HG03039 (cell line): ENCODE data around the gene HBP1.

Experiments used
- ATAC-seq: cut with Tn5 transposase; IDR thresholded peaks from one replicate; pipeline ENCODE4 v1.9.1; 2021; ENCODE audit warnings: mild to moderate bottlenecking, moderate library complexity; ENCODE audit not compliant: unreplicated experiment

Gene HBP1

GRCh38 chr7:107181172-107181571 is 12.4 kb downstream of the HBP1 start:
- ATAC-seq: no peak

DNA sequence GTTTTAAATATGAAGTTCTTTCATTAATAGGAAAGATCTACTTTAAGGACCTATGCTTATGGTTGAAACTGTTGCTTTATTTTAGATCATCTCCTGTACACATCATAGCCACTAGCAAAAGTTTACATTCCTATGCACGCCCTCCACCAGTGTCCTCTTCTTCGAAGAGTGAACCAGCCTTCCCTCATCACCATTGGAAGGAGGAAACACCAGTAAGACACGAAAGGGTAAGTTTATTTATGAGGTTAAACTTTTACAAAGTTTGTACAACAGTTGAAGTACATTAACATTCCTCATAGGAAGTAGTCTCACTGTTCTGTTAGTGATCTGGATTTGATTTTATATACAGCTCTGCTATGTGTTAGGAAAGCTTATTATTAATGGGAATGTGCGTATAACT is 16.9 kb downstream of the HBP1 start:
- ATAC-seq: no peak

DNA sequence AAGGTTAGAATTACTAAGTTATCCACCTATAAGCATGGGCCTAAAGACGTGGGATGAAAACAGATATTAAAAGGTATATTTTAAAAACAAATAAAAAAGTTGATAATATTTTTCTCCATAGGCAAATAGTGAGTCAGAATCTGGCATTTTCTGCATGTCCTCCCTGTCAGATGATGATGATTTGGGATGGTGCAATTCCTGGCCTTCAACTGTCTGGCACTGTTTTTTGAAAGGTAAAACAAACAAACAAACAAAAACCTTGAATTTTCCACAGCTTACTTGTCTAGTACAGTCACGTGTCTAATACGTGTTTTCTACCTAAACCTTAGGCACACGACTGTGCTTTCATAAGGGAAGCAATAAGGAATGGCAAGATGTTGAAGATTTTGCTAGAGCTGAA is 17.4 kb downstream of the HBP1 start:
- ATAC-seq: no peak

- no peak for ATAC-seq
These were observed 19.0 kb downstream of the HBP1 start for GRCh38 chr7:107187774-107188173.

DNA sequence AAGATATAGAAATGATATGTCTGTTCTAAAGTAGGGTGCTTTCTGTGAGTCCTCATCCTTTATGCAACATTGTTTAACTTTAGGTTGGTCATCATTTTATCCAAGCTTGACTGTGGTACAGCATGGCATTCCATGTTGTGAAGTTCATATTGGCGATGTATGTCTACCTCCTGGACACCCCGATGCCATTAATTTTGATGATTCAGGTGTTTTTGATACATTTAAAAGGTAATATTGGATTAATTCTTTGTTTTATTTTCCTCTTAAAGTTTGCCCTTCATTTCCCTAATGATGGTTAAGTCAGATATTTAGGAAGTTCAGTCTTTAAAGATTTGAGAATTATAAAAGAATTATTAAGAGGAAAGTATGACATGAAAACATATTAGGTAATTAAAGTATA is 21.3 kb downstream of the HBP1 start:
- ATAC-seq: no peak

GRCh38 chr7:107194052-107194451 is 25.2 kb downstream of the HBP1 start:
- no peak for ATAC-seq

- ATAC-seq: no peak
These were observed 28.2 kb downstream of the HBP1 start for GRCh38 chr7:107196834-107197610.

DNA sequence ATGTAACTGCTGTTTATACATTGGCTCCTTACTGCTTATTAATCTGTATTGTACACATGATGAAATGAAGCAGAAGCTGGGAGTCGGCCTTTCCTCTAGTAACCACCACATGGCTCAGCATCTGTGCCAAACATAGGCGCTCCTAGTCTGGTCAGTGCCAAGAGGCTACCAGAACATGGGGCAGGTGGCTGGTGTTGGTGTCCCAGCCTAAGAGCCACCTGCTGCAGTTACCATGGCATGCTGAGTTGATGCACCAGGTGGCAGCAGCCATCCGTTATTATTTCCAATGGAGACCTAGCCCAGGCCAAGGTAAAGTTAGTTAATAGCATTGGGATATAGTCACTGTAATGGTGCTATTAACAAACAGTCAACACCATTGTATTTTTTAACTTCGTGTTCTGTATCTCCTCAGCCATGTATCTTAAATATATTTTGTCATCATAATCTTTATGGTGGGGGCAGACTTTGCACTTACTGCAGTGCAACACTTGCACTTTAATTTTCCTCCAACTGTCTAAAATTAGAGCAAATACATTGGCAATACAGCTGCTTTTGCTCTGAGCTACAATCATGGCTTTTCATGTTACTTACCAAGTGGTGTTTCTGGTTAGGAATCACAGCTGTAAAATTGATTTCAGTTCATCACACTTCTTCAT is 33.1 kb downstream of the HBP1 start:
- no peak for ATAC-seq

GRCh38 chr7:107203607-107204006 is 34.8 kb downstream of the HBP1 start:
- no peak for ATAC-seq

DNA sequence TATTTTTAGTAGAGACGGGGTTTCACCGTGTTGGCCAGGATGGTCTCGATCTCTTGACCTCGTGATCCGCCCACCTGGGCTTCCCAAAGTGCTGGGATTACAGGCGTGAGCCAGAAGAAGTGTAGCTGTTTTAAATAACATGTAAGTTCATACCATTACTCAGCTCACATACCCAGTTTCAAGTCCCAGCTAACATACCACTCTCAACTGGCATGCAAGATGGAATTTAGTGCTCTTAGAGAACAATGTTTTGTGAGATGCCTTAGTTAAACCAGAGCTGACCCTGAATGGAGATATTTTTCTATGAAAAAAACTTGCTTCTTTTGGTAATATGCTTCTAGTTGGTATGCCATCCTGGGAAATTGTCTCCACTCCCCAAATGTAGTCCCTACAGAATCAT is 37.3 kb downstream of the HBP1 start:
- ATAC-seq: no peak

DNA sequence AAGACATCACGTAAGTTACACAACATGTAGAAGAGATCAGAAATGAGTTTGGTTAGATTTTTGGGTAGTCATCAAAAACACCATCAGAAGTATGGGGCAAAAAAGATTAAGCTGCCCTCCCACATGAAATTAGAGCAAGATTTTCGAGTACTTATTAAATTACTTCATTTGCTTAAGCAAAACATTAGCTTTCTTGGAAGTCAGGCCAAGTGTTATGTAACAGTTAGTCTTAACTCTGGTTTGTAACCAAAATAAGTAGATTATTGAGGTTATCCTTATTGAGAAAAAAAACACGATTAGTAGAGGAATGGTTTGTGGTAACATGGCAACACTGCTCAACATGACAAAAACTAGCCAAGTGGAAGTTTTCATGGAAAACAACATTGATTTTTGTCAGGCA is 37.9 kb downstream of the HBP1 start:
- no peak for ATAC-seq

- no peak for ATAC-seq
These were observed 38.7 kb downstream of the HBP1 start for GRCh38 chr7:107207459-107207858.

GRCh38 chr7:107208024-107208521 is 39.3 kb downstream of the HBP1 start:
- ATAC-seq: no peak

DNA sequence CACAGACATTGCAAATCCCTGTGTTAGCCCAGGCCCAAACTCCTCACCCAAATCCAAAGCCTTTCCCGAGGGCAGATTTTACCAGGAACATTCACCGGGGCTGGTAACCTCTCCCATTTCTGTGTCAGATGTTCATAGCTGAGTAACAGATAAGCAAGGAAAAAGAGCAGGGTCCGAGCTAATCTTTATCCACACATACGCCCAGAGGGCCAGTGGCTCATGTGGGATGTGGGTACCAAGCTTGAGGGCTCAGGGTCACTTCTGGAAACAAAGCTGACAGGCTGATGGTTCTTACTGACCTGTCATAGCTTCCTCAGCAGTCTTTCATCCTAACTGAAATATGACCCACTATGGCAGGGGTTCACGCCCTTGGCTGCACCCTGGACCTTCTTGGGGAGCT is 39.8 kb downstream of the HBP1 start:
- ATAC-seq: no peak

DNA sequence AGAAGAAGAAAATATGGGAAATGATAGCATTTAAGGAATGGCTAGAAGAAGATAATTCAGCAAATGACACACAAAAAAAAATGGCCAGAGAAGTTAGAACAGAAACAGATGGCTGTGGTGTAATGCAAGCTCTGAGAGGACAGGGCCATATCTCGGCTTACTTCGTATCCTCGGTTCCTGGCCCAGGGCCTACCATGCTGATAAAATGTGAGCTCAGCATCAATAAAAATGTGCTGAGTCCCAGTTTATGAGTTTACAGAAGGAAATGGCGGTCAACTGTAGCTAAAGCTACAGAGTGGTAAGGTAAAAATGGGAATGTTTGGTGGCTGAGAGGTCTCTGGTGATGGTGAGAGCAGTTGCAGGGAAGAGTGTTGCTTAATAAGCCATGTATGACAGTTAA is 40.8 kb downstream of the HBP1 start:
- ATAC-seq: no peak

GRCh38 chr7:107210400-107210799 is 41.6 kb downstream of the HBP1 start:
- ATAC-seq: no peak

DNA sequence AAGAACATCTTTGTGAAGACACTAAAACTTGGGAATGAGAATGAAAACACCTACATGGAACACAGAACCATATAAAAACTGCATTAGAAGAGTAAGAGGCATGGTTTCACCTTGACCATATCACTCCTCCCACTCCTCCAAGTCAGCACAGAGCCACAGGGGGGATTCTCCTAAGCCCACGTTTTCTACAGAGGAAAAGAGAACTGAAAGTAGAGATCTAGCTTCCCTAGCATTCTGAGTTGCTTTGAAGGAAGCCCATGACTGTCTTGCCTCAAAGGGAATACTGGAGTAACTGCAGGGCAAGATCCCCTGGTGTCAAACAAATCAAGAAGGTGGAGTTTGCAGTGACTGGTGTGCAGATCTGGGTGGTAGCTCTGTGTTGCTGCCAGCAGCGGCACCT is 43.9 kb downstream of the HBP1 start:
- ATAC-seq: no peak

GRCh38 chr7:107213193-107213788 is 44.5 kb downstream of the HBP1 start:
- no peak for ATAC-seq

GRCh38 chr7:107213945-107214344 is 45.1 kb downstream of the HBP1 start:
- no peak for ATAC-seq

GRCh38 chr7:107219563-107220244 is 50.9 kb downstream of the HBP1 start:
- ATAC-seq: no peak

DNA sequence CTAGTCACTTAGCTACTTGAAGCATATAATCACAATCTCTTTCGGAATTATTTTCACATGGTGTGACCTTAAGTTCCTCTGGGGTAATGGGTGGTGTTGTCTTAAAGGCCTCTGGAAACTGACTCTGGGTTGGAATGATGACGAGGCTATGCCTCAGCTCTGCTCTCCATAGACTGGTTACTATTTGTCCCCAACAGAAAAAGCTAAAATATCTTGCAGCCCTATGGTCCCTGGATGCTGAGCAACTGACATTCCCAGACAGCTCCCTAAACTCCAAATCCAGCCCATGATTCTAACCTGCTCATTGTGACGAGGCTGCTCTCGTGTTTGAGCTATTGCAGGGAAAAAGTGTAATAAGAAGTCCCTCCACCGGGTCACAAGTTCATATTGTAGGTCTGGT is 51.6 kb downstream of the HBP1 start:
- no peak for ATAC-seq
